DLD1 (cell line): ENCODE results near the gene JKAMP.

Experiments used
- in situ Hi-C: cut with HindIII; loops from 2 replicates; pipeline ENCODE4 v1.10.0; 2017; ENCODE audit warnings: low sequenced_read_pairs

JKAMP gene

DNA sequence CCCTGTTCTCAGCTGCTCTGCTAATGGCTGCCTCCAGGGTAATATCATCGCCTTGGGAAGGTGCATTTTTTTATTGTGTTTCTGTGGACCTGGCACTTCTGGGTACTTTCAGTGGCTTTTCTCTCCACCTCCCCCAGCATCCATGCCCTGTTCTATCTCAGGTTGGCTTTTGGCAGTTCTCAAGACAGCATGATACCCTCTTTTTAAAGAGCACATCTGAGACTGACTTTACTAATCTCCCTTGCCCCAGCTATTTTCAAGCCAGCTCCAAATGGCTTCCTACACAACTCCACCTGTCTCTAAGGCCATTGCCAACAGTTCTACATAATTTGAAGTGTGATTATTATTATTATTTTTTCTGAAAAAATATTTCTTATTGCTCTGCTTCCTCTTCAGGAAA, 53.2 kb downstream of the JKAMP start:
- in situ Hi-C loops = no loop called here

GRCh38 chr14:59538936-59539335, 54.6 kb downstream of the JKAMP start:
- in situ Hi-C loops = no loop called here

- in situ Hi-C loops = no loop called here
These were observed 56.5 kb downstream of the JKAMP start for GRCh38 chr14:59540852-59541251.

GRCh38 chr14:59541731-59542130, 57.4 kb downstream of the JKAMP start:
- in situ Hi-C loops = no loop called here

DNA sequence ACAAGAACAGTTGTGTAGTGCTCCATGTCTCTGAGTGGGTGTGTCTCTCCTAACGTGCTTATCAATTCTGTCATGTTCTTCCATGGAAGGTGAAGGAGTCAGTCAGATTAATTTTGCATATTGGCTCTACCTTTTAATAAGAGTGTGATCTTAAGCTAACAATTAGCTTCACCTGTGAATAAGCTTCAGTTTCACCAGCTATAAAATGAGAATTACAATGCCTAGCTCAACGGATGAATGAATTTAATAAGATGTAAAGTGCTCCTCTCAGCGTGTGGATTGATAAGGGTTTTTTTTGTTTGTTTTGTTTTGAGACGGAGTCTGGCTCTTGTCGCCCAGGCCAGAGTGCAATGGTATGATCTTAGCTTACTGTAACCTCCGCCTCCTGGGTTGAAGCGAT, 59.6 kb downstream of the JKAMP start:
- in situ Hi-C loops = no loop called here

DNA sequence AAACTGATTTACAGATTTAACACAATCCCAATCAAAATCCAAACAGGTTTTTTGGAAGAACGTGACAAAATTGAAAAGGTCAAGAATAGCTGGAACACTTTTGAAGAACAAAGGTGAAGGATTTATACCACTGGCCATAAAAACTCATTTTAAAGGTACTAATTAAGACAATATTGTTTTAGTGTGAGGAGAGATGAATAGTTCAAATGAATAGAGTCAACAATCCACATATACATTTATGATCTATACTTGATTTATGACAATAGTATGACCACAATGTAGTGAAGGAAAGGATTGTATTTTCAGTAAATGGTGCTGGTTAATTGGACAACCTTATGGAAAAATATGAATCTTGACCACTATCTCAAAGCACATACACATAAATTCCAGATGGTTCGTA, 63.0 kb downstream of the JKAMP start:
- in situ Hi-C loops = no loop called here
